Esophagus squamous epithelium (tissue), 4 donors: ENCODE measurements around the gene FOXK2.

ENCODE experiments used
- CTCF ChIP-seq, 6 experiments: fragments of 450-650 bp in 4 of 6; fragments of 200-600 bp in 2 of 6; sonication (generic) in 2 of 6; IDR thresholded peaks; one replicate each; pipeline ENCODE4 v1.5.1; 2016 to 2019; ENCODE audit warnings: antibody characterized with exemption in 6 of 6, mild to moderate bottlenecking in 4 of 6, moderate library complexity in 4 of 6
- POLR2A ChIP-seq, 4 donors: fragments of 450-650 bp; IDR thresholded peaks; one replicate each; pipeline ENCODE4 v1.6.1; 2017; ENCODE audit warnings: antibody characterized with exemption in 4 of 4, mild to moderate bottlenecking in 4 of 4, moderate library complexity in 3 of 4

GRCh38 chr17:82494236-82495055 is 25.1 kb upstream of the FOXK2 start:
- TF ChIP-seq CTCF (IDR thresholded peaks at IDR 0.05): peak; percentile 65 to 91 (median 82)
- no peak for TF ChIP-seq POLR2A (IDR thresholded peaks at IDR 0.05)
